GM12878 (cell line): ENCODE data around the gene HINT2.

Experiments used
- EZH2 ChIP-seq: IDR thresholded peaks from 2 replicates; pipeline ENCODE4 v1.6.1; 2012; ENCODE audit warnings: low read depth, mild to moderate bottlenecking, control low read depth, inconsistent platforms, low read length, borderline replicate concordance; ENCODE audit not compliant: control insufficient read depth
- FOXM1 ChIP-seq: IDR thresholded peaks from 2 replicates; pipeline ENCODE4 v1.6.1; 2012; ENCODE audit warnings: low read depth, mild to moderate bottlenecking, inconsistent platforms, low read length, moderate library complexity
- SIN3A ChIP-seq: IDR thresholded peaks from 2 replicates; pipeline ENCODE4 v1.6.1; 2012; ENCODE audit warnings: low read depth, low read length, improper control_type of control experiment
- TBL1XR1 ChIP-seq: IDR thresholded peaks from 2 replicates; pipeline ENCODE4 v1.6.1; 2012; ENCODE audit warnings: low read depth, low read length, improper control_type of control experiment
- TCF3 ChIP-seq: IDR thresholded peaks from 2 replicates; pipeline ENCODE4 v1.6.1; 2012; ENCODE audit warnings: low read depth, mild to moderate bottlenecking, low read length, borderline replicate concordance; ENCODE audit not compliant: insufficient read depth
- TF ChIP-seq, protein P1 (sequence below), 3 experiments: IDR thresholded peaks in 2 of 3; conservative IDR thresholded peaks in 1 of 3; 2 replicates each; pipeline ENCODE4 v1.5.1; 2011; ENCODE audit warnings: low read depth in 3 of 3, low read length in 3 of 3, mild to moderate bottlenecking in 3 of 3, control low read depth in 2 of 3, moderate library complexity in 2 of 3, inconsistent platforms in 1 of 3, mixed read lengths in 1 of 3; ENCODE audit not compliant: control insufficient read depth in 2 of 3, insufficient read depth in 1 of 3; ENCODE audit errors: extremely low read depth in 1 of 3
- TF ChIP-seq, protein P2 (sequence below): fragments of 450-650 bp; IDR thresholded peaks from 2 replicates; pipeline ENCODE4 v1.6.1; 2016; ENCODE audit warnings: mild to moderate bottlenecking

DNA sequence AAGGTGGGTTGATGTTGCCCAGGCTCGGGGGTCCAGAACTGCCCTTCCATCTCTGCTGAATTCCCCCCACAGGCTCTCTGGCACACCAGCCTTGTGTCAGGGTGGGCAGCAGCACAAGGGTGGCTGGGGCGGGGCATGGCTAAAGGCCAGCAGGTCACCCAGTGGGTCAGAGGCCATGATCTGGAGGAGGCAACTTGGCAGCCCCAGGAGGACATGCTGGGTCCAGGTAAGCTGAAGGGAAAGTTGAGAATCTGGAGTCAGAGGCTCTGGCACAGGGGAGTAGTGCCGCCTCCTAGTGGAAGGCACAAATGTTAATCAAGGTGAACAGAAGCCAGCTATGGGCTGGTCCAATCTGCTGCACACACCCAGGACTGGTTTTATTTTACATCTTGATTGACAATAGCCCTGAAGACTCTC, 20.4 kb upstream of the HINT2 start:
- TF ChIP-seq EZH2, result no peak
- no peak for TF ChIP-seq SIN3A
- TF ChIP-seq, protein P1, sequence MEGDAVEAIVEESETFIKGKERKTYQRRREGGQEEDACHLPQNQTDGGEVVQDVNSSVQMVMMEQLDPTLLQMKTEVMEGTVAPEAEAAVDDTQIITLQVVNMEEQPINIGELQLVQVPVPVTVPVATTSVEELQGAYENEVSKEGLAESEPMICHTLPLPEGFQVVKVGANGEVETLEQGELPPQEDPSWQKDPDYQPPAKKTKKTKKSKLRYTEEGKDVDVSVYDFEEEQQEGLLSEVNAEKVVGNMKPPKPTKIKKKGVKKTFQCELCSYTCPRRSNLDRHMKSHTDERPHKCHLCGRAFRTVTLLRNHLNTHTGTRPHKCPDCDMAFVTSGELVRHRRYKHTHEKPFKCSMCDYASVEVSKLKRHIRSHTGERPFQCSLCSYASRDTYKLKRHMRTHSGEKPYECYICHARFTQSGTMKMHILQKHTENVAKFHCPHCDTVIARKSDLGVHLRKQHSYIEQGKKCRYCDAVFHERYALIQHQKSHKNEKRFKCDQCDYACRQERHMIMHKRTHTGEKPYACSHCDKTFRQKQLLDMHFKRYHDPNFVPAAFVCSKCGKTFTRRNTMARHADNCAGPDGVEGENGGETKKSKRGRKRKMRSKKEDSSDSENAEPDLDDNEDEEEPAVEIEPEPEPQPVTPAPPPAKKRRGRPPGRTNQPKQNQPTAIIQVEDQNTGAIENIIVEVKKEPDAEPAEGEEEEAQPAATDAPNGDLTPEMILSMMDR (IDR thresholded peaks at IDR 0.05 in 2 of 3, conservative IDR thresholded peaks at IDR 0.05 in 1 of 3; ENCODE audit: control insufficient read depth in 2 of 3, extremely low read depth in 1 of 3, insufficient read depth in 1 of 3, low read depth in 3 of 3, low read length in 3 of 3), result peak; percentile 28 to 35 (median 32); a peak in 5 of 6 replicates
- no peak for TF ChIP-seq TCF3
- TF ChIP-seq TBL1XR1, result no peak
- TF ChIP-seq, protein P2, sequence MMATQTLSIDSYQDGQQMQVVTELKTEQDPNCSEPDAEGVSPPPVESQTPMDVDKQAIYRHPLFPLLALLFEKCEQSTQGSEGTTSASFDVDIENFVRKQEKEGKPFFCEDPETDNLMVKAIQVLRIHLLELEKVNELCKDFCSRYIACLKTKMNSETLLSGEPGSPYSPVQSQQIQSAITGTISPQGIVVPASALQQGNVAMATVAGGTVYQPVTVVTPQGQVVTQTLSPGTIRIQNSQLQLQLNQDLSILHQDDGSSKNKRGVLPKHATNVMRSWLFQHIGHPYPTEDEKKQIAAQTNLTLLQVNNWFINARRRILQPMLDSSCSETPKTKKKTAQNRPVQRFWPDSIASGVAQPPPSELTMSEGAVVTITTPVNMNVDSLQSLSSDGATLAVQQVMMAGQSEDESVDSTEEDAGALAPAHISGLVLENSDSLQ, result no peak
- TF ChIP-seq FOXM1, result no peak
